ENCODE results near the gene RBL2. TPM values are rescaled to one million over a fixed set of nuclear protein-coding genes. Genes with fewer than 3 reads are reported as not detected.
A peak's percentile ranks its signal among the peaks of the same experiment; 100 is the strongest.

The RBL2 gene
- total and polyA plus RNA-seq, 8 donors = 27.6 to 60.6 (median 40.3) TPM

DNA sequence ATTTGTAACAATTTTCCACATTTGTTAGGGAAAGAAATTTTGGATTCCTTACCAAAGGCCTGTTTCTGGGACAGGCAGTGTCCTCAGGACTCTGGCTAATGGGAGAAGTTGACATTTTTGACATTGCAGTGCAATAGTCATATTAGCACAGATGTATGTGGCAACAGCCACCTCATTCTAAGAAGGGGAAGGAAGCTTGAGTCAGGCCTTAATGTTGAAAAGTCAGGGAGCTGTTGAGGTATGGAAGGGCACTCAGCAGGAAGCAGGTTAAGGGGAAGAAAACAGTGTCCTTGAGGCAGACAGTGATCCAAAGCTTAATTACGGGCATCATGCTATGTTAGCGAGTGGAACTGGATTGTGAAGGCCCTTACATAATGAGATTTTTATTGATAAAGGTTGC is 47.9 kb downstream of the RBL2 start:
- H3K4me3 ChIP-seq = no peak overlapping the region
- no peaks in the 10 kb centered on the region for H3K27me3 ChIP-seq
- H3K27ac ChIP-seq = no peak overlapping the region
- FAIRE-seq (no peak), ATAC-seq (peak in 1 of 4 donors; percentile 54), DNase-seq (no peak)
- intact Hi-C loops (cut with DNase I) = no loop called here
- WGBS, 2 donors = 93 to 94% methylated on average over 2 of the region's 2 CpGs
- no peaks in the 10 kb centered on the region for H3K9me3 ChIP-seq
- H3K4me1 ChIP-seq = no peaks in the 10 kb centered on the region
- peaks cover 0 to 45% (median 15%) of the 10 kb centered on the region in 3 donors for H3K36me3 ChIP-seq
- TF ChIP-seq, protein P1, sequence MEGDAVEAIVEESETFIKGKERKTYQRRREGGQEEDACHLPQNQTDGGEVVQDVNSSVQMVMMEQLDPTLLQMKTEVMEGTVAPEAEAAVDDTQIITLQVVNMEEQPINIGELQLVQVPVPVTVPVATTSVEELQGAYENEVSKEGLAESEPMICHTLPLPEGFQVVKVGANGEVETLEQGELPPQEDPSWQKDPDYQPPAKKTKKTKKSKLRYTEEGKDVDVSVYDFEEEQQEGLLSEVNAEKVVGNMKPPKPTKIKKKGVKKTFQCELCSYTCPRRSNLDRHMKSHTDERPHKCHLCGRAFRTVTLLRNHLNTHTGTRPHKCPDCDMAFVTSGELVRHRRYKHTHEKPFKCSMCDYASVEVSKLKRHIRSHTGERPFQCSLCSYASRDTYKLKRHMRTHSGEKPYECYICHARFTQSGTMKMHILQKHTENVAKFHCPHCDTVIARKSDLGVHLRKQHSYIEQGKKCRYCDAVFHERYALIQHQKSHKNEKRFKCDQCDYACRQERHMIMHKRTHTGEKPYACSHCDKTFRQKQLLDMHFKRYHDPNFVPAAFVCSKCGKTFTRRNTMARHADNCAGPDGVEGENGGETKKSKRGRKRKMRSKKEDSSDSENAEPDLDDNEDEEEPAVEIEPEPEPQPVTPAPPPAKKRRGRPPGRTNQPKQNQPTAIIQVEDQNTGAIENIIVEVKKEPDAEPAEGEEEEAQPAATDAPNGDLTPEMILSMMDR (IDR thresholded peaks at IDR 0.05) = no peak

DNA sequence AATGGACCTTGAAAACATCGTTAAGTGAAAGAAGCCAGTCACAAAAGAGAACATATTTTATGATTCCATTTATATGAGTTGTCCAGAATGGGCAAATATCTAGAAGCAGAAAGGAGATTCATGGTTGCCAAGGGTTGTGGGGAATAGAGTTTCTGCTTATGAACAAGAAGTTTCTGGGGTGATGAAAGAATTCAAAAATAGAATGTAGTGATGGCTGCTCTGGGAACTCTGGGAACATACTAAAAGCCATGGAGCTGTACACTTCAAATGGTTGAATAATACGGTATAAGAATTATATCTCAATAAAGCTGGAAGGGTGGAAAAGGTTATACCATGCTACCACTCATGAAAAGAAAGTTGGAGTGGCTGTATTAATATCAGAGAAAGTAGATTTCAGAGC is 50.3 kb downstream of the RBL2 start:
- Histone ChIP-seq H3K36me3 (peaks cover 0 to 45% (median 15%) of the 10 kb centered on the region in 3 donors), H3K27me3 (no peaks in the 10 kb centered on the region), H3K27ac (no peak overlapping the region), H3K4me3 (no peak overlapping the region), H3K9me3 (no peaks in the 10 kb centered on the region), H3K4me1 (no peaks in the 10 kb centered on the region)
- TF ChIP-seq, protein P1 (IDR thresholded peaks at IDR 0.05) = no peak
- WGBS, 2 donors = 97 to 98% methylated on average over 2 of the region's 2 CpGs
- ATAC-seq = no peak
- intact Hi-C loops (cut with DNase I) = no loop called here
- FAIRE-seq = no peak
- no peak for DNase-seq

DNA sequence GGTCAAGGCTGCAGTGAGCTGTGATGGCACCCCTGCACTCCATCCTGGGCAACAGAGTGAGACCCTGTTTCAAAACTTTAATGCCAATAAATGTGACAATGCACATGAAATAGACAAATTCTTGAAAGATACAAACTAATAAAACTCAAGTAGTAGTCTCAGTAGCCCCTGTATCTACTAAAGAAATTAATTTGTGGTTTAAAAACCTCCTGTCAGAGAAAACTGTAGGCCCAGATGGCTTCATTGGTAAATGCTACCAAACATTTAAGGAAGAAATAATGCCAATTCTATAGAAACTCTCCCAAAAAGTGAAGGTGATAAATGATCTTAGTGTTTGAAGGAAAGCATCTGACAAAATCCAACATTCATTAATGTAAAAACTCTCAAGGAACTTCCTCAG is 52.0 kb downstream of the RBL2 start:
- DNase-seq = no peak
- intact Hi-C loops (cut with DNase I) = no loop called here
- no peak for ATAC-seq
- H3K9me3 ChIP-seq = no peaks in the 10 kb centered on the region
- H3K4me1 ChIP-seq = no peaks in the 10 kb centered on the region
- FAIRE-seq = no peak
- no peak overlapping the region for H3K4me3 ChIP-seq
- peaks cover 0 to 29% (median 14%) of the 10 kb centered on the region in 3 donors for H3K36me3 ChIP-seq
- no peaks in the 10 kb centered on the region for H3K27me3 ChIP-seq
- H3K27ac ChIP-seq = no peak overlapping the region
- TF ChIP-seq, protein P1 (IDR thresholded peaks at IDR 0.05) = no peak

DNA sequence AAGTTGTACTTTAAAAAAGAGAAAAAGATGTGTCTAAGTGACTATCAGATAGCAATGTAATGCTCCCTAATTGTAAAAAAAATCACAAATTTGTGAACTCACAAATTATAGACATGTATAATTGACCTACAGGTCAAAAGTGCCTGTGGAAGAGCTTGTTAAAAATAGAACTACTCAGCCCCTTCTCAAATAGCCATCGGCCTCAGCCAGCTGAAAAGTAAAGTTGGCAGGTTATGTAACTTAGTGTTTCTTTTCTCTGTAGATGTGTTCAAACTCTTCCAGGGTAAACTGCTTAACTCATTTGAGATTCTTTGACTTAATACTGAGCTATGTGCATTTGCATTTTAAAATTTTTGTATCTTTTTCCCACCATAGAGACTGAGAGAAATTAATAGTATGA is 55.5 kb downstream of the RBL2 start:
- Histone ChIP-seq H3K9me3 (no peaks in the 10 kb centered on the region), H3K27ac (no peak overlapping the region), H3K4me1 (no peaks in the 10 kb centered on the region), H3K27me3 (no peaks in the 10 kb centered on the region), H3K4me3 (no peak overlapping the region), H3K36me3 (peaks cover 0 to 25% (median 25%) of the 10 kb centered on the region in 3 donors)
- 65% methylated on average over 1 of the region's 1 CpG for WGBS, 2 donors
- TF ChIP-seq, protein P1 (IDR thresholded peaks at IDR 0.05) = no peak
- DNase-seq (no peak), FAIRE-seq (no peak), ATAC-seq (no peak)
- intact Hi-C loops (cut with DNase I) = no loop called here

DNA sequence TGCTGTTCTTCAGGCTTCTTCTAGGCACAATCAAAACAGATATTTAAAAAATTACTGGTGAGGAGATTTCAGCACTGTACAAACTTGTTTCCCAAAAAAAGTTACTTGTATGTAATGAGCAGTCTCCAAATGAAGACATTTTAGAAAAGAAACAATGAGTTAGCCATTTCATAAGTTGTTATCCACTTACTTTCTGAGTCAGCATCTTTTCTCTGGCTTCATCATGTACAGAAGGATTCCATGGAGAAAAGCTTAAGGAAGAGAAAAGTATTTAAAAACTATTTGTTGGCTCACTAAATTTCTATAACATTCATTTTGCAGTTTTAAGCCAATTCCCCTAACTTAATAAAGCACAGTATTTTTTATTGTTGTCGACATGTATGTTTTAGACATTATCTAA is 58.2 kb downstream of the RBL2 start:
- H3K27me3 ChIP-seq = no peaks in the 10 kb centered on the region
- DNase-seq (no peak), FAIRE-seq (no peak), ATAC-seq (no peak)
- 94 to 100% methylated on average over 1 of the region's 1 CpG for WGBS, 2 donors
- TF ChIP-seq, protein P1 (IDR thresholded peaks at IDR 0.05) = no peak
- intact Hi-C loops (cut with DNase I) = no loop called here
- no peak overlapping the region for H3K27ac ChIP-seq
- no peaks in the 10 kb centered on the region for H3K4me1 ChIP-seq
- no peak overlapping the region for H3K4me3 ChIP-seq
- peaks cover 5 to 47% (median 40%) of the 10 kb centered on the region in 3 donors for H3K36me3 ChIP-seq
- no peaks in the 10 kb centered on the region for H3K9me3 ChIP-seq
